Left forelimb (tissue), 1 donor: ENCODE measurements around the gene LETMD1.
A peak's percentile ranks its signal among the peaks of the same experiment; 100 is the strongest.
"Not testable (repeated sequence)": the region's sequence is repeated elsewhere in the genome, so short reads cannot be mapped to it uniquely, and the experiment has no call there.

ENCODE experiments used
- DNase-seq: peaks from one replicate; pipeline ENCODE4 v3.0.0-alpha.2; 2018; ENCODE audit warnings: low spot score

LETMD1 gene

GRCh38 chr12:51077930-51078329 is 29.8 kb downstream of the LETMD1 start:
- DNase-seq: no peak

GRCh38 chr12:51078346-51078745 is 30.2 kb downstream of the LETMD1 start:
- DNase-seq: not testable (repeated sequence)

- DNase-seq: not testable (repeated sequence)
Measured at GRCh38 chr12:51078866-51079265, 30.7 kb downstream of the LETMD1 start.

- DNase-seq: no peak
Measured at GRCh38 chr12:51080136-51080535, 32.0 kb downstream of the LETMD1 start.

GRCh38 chr12:51081421-51081820 is 33.3 kb downstream of the LETMD1 start:
- no peak for DNase-seq

GRCh38 chr12:51082561-51083125 is 34.5 kb downstream of the LETMD1 start:
- no peak for DNase-seq

- peak; percentile 98 for DNase-seq
Measured at GRCh38 chr12:51083126-51083833, 35.2 kb downstream of the LETMD1 start, which contains the start of gene CSRNP2. CSRNP2 (minus strand) TSS chr12:51083596; CDS start chr12:51076561, 7,035 bp downstream.

- no peak for DNase-seq
Measured at GRCh38 chr12:51085757-51086156, 37.6 kb downstream of the LETMD1 start.

GRCh38 chr12:51086933-51087332 is 38.8 kb downstream of the LETMD1 start:
- DNase-seq: no peak

GRCh38 chr12:51087818-51088217 is 39.7 kb downstream of the LETMD1 start:
- no peak for DNase-seq

- no peak for DNase-seq
Measured at GRCh38 chr12:51090705-51091229, 42.6 kb downstream of the LETMD1 start.

- DNase-seq: no peak
Measured at GRCh38 chr12:51098611-51099010, 50.5 kb downstream of the LETMD1 start.

- no peak for DNase-seq
Measured at GRCh38 chr12:51103977-51104376, 55.9 kb downstream of the LETMD1 start.

GRCh38 chr12:51108136-51108535 is 60.0 kb downstream of the LETMD1 start:
- no peak for DNase-seq
